Smooth muscle cell (in vitro differentiated cells): ENCODE results near the gene CRYBG2. TPM values are rescaled to one million over a fixed set of nuclear protein-coding genes. Genes with fewer than 3 reads are reported as not detected.

Source experiments
- DNase-seq: peaks from one replicate; lab custom pipeline; 2025; ENCODE audit not compliant: unreplicated experiment; lab: John Stamatoyannopoulos, UW
- H2AFZ ChIP-seq: fragments of 200-600 bp; sonication (generic); 2 replicates; pipeline ENCODE4 v1.6.0; 2016; ENCODE audit warnings: antibody characterized with exemption, low read depth, mild to moderate bottlenecking
- H3F3A ChIP-seq: fragments of 200-600 bp; sonication (generic); 2 replicates; pipeline ENCODE4 v1.6.0; 2017; ENCODE audit warnings: antibody characterized with exemption, low read depth
- H3K27ac ChIP-seq: fragments of 200-600 bp; sonication (generic); 2 replicates; pipeline ENCODE4 v1.5.1; 2016; ENCODE audit warnings: low read depth, mild to moderate bottlenecking
- H3K27me3 ChIP-seq: fragments of 200-600 bp; sonication (generic); 2 replicates; pipeline ENCODE4 v1.6.1; 2016; ENCODE audit warnings: low read depth, mild to moderate bottlenecking
- H3K36me3 ChIP-seq: fragments of 200-600 bp; sonication (generic); 2 replicates; pipeline ENCODE4 v1.5.1; 2016; ENCODE audit warnings: low read depth
- H3K4me1 ChIP-seq: fragments of 200-600 bp; sonication (generic); 2 replicates; pipeline ENCODE4 v1.5.1; 2016; ENCODE audit warnings: low read depth
- H3K4me2 ChIP-seq: fragments of 200-600 bp; sonication (generic); 2 replicates; pipeline ENCODE4 v1.6.0; 2016; ENCODE audit warnings: mild to moderate bottlenecking
- H3K4me3 ChIP-seq: fragments of 200-600 bp; sonication (generic); 2 replicates; pipeline ENCODE4 v1.5.1; 2016; ENCODE audit warnings: mild to moderate bottlenecking
- H3K79me2 ChIP-seq: fragments of 200-600 bp; sonication (generic); 2 replicates; pipeline ENCODE4 v1.6.0; 2016; ENCODE audit warnings: low read depth, mild to moderate bottlenecking
- H3K9ac ChIP-seq: fragments of 200-600 bp; sonication (generic); 2 replicates; pipeline ENCODE4 v1.6.0; 2016; ENCODE audit warnings: low read depth
- H3K9me3 ChIP-seq: fragments of 200-600 bp; sonication (generic); replicated peaks from 2 replicates; pipeline ENCODE4 v1.5.1; 2016; ENCODE audit warnings: low read depth
- H4K20me1 ChIP-seq: fragments of 200-600 bp; sonication (generic); 2 replicates; pipeline ENCODE4 v1.6.0; 2016; ENCODE audit warnings: low read depth
- WGBS: methylation state at CpG from one replicate; pipeline ENCODE4 v1.1.7; 2016; ENCODE audit warnings: low lambda C conversion rate; 5-methylcytosine and 5-hydroxymethylcytosine counted together
- polyA plus RNA-seq: library from polyadenylated mRNA; unstranded; fragments of >200 nt; fragmentation: Nextera tagmentation; extraction: Ambion mirVana; gene quantifications from 2 replicates; pipeline ENCODE4 v1.2.1, GENCODE V29; 2016
- total RNA-seq: library from RNA; depleted of rRNA; stranded (reverse); fragments of >200 nt; gene quantifications from 2 replicates; pipeline ENCODE4 v1.2.3, GENCODE V29; 2014
- TF ChIP-seq, protein P1 (sequence below): fragments of 200-600 bp; sonication (generic); IDR thresholded peaks from 2 replicates; pipeline ENCODE4 v1.5.1; 2017; ENCODE audit warnings: borderline replicate concordance, mild to moderate bottlenecking, antibody characterized with exemption; ENCODE audit not compliant: insufficient read depth, poor library complexity, severe bottlenecking

The CRYBG2 gene
- total and polyA plus RNA-seq, 2 experiments from 2014 or later = 4.1 to 9.5 TPM

DNA sequence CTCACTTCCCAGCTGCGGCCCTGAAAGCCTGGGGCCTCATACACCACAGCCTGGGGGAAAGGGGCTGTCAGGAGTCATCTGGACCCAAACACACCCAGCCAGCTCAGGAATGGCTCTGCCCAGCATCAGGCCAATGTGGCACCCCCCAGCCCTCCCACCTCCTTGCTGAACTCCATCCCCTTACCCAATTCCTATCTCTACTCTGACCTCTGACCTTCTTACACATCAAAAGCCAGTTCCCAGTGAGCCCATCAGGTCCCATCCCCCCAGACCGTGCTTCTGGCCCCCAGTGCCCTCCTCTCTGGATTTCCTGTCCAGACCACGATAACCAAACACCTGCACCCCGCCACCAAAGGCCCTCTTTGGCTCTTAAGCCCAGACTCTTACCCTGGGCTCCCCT, 16.3 kb downstream of the CRYBG2 start:
- H3K27ac ChIP-seq = no peak overlapping the region
- TF ChIP-seq, protein P1, sequence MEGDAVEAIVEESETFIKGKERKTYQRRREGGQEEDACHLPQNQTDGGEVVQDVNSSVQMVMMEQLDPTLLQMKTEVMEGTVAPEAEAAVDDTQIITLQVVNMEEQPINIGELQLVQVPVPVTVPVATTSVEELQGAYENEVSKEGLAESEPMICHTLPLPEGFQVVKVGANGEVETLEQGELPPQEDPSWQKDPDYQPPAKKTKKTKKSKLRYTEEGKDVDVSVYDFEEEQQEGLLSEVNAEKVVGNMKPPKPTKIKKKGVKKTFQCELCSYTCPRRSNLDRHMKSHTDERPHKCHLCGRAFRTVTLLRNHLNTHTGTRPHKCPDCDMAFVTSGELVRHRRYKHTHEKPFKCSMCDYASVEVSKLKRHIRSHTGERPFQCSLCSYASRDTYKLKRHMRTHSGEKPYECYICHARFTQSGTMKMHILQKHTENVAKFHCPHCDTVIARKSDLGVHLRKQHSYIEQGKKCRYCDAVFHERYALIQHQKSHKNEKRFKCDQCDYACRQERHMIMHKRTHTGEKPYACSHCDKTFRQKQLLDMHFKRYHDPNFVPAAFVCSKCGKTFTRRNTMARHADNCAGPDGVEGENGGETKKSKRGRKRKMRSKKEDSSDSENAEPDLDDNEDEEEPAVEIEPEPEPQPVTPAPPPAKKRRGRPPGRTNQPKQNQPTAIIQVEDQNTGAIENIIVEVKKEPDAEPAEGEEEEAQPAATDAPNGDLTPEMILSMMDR = no peak
- H3K27me3 ChIP-seq = peaks cover 16% of the 10 kb centered on the region
- H3K9me3 ChIP-seq = no peaks in the 10 kb centered on the region
- 86% methylated on average over 4 of the region's 4 CpGs for WGBS
- H3K4me1 ChIP-seq = peaks cover 10% of the 10 kb centered on the region
- no peak overlapping the region for H3K9ac ChIP-seq
- no peaks in the 10 kb centered on the region for H3F3A ChIP-seq
- H3K36me3 ChIP-seq = no peaks in the 10 kb centered on the region
- no peak overlapping the region for H2AFZ ChIP-seq
- no peaks in the 10 kb centered on the region for H3K79me2 ChIP-seq
- H4K20me1 ChIP-seq = no peaks in the 10 kb centered on the region
- DNase-seq = no peak
- no peak overlapping the region for H3K4me3 ChIP-seq
- no peak overlapping the region for H3K4me2 ChIP-seq

DNA sequence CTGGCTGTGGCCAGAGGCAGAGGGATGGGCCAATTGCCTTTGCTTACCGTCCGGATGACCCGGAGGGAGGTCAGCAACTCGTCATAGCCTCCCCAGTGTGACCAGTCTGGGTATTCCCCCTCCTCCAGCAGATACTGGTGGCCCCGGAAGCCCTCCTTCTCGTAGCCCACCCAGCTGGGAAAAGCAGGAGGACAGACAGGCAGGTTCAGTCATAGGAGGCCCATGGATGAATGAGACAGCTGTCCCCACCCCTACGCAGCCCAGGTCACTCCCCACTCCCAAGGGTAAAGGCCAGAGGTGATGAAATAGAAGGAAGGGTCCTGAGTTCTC, 16.8 kb downstream of the CRYBG2 start:
- Histone ChIP-seq H3K36me3 (no peaks in the 10 kb centered on the region), H3K4me2 (no peak overlapping the region), H3K9ac (no peak overlapping the region), H3K27me3 (peaks cover 16% of the 10 kb centered on the region), H3K4me1 (peaks cover 10% of the 10 kb centered on the region), H3K79me2 (no peaks in the 10 kb centered on the region), H3K4me3 (no peak overlapping the region), H3K27ac (no peak overlapping the region), H3K9me3 (no peaks in the 10 kb centered on the region), H4K20me1 (no peaks in the 10 kb centered on the region), H2AFZ (no peak overlapping the region), H3F3A (no peaks in the 10 kb centered on the region)
- 81% methylated on average over 7 of the region's 7 CpGs for WGBS
- TF ChIP-seq, protein P1 = no peak
- no peak for DNase-seq

DNA sequence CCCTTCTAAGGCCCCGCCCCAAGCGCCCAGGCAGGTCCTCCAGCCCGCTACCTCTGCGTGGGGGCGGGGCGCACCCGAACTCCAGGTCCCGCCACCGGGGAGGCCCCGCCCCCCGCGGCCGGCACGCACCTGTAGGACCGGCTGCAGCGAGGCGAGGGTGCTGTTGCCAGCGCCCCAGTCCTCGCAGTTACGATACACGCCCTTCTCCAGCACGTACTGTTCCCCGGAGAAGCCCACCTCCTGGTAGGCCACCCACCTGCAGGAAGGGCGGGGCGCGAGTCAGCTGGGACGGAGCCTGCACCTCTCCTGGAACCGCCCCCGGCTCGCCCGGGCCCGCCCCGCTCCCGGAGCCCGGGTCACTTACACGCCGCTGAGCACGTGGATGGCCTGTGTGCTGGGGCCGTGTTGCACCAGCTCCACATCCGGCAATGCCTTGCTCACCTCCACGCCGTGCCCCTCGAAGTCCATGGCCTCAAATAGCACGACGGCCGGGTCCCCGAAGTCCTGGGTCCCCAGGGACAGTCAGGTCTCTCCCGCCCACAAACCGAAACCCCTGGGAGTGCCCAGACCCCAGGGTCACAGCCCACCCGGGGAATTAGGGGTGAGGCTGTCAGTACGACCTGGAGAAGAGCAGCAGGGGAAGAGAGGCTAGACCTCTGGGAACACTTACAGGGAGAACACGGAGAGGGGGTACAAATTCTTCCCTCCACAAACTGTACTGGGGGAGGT, 17.3 kb downstream of the CRYBG2 start:
- H3K9ac ChIP-seq = no peak overlapping the region
- DNase-seq = no peak

More for the DNA sequence above, 17.3 kb downstream of the CRYBG2 start:
- peak overlapping the region; percentile 93 for H3K4me2 ChIP-seq
- TF ChIP-seq, protein P1 = no peak
- 17% methylated on average over 46 of the region's 52 CpGs for WGBS
- no peaks in the 10 kb centered on the region for H3F3A ChIP-seq
- peak overlapping the region; percentile 91 for H2AFZ ChIP-seq
- H3K4me3 ChIP-seq = peak overlapping the region; percentile 64
- H3K27ac ChIP-seq = no peak overlapping the region
- no peaks in the 10 kb centered on the region for H3K79me2 ChIP-seq
- H3K4me1 ChIP-seq = peaks cover 10% of the 10 kb centered on the region
- H3K36me3 ChIP-seq = no peaks in the 10 kb centered on the region
- peaks cover 16% of the 10 kb centered on the region for H3K27me3 ChIP-seq
- H3K9me3 ChIP-seq = no peaks in the 10 kb centered on the region
- H4K20me1 ChIP-seq = no peaks in the 10 kb centered on the region
